HG02763 (cell line): ENCODE results near the gene DDX24.
"Not testable (repeated sequence)": the region's sequence is repeated elsewhere in the genome, so short reads cannot be mapped to it uniquely, and the experiment has no call there.

Experiments used
- ATAC-seq: cut with Tn5 transposase; IDR thresholded peaks from one replicate; pipeline ENCODE4 v1.9.1; 2021; ENCODE audit warnings: mild to moderate bottlenecking, moderate library complexity; ENCODE audit not compliant: unreplicated experiment

The DDX24 gene

DNA sequence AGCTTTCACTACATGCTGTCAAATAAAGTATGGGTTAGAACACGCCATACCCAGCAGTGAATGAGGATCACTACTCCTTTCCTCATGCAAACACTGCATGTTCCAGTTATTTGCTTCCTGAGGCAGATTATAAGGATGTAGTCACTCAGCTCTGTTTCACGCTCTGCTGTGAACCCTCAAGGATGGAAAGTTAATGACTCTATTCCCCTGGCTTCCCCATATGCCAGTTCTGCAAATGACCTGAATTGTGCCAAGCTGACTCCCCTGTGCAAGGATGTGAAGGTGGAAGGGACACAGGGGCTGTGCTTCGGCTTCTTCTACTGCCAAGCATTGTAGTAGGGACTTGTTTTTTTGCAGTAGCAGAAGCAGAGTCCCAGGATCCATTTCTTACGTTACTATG is 6.9 kb upstream of the DDX24 start:
- no peak for ATAC-seq

DNA sequence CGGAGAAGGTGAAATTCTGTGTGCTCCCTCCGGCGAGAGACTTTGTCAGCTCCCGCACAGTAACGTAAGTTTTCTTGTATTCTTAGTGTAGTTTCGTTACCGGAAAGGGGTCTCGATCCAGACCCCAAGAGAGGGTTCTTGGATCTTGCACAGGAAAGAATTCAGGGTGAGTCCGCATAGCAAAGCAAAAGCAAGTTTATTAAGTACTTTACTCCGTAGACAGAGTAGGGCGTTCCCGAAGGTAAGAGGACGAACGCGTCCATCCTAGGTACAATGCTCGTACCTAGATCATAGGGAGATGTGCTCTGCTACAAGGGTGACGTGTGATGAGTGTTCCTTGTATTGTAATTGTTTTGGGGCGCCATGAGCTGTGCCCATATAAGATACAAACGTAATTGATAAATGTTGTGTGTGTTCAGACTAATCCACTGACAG is 401 bp upstream of the DDX24 start:
- peak; percentile 6 for ATAC-seq

DNA sequence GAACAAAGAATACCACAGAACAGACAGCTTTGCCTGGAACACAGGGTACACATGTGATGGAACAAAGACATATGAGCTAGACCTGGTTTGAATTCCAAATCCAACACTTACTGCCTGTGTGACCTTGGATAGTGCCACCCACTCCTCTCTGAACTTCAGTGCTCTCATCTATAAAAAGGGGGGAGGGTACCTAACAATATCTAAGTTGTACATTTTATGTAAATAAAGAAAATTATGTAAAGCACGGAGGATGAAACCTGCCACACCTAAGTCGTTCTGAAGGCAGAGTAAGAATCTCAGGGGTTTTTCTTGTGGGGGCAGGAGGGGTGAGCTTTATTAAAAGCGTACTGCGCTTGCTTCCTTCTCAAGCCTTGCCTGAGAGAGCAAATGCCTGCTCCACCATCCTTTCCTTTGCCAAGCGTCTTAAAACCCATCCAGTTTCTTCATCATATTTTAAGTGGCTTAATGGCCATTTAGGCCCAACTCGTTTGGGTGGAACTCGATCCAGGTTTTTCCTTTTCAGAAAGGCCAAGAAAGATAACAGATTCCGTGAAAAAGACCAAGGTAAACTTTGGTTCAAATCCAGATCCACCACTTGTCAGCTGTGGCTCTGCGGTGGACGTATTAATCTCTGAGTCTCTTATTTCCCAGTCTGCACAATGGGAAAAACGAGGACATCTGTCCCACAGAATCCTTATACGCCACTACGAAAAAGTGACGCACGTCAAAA is 946 bp downstream of the DDX24 start:
- ATAC-seq, result no peak

DNA sequence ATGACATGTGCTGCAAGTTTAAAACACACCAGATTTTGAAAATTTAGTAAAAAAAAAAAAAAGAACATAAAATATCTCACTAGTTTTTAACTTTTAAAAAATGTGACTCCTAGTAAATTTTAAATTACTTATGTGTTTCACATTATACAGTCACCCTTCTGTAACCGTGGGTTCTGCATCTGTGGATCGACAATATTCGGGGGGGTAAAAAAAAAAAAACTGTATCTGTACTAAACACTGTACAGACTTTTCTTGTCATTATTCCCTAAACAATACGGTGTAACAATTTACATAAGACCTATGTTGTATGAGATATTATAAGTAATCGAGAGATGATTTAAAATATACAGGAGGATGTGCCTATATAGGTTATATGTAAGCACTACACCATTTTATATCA is 3.2 kb downstream of the DDX24 start:
- ATAC-seq, result no peak

DNA sequence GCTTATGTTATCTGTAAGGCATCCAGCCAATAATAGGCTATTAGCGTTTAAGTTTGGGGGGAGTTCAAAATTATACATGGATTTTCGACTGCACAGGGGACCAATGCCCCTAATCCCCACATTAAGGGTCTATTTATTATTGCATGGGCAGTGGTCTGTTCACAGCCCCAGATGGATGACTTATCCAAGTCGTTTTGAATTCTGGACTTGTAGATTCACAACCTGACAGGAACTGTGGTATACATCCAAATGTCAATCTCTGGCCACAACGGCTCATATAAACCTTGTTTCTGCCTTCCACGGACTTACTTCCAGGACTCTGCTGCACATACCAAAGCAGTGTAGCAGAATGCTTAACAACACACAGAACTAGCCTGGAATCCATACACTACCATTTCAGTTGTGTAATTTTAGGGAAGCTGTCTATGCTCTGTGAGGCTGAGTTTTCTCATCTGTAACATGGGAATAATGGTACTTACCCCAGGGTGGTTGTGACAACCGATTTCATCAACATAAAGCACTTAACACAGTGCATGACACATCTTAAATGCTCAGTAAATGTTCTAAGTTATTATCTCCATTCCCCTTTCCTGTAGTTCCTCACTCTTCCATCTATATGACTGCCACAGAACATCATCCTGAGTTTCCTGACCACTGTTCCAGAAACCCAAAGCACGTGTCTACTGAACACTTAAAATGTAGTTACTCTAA is 3.7 kb downstream of the DDX24 start:
- ATAC-seq, result no peak

DNA sequence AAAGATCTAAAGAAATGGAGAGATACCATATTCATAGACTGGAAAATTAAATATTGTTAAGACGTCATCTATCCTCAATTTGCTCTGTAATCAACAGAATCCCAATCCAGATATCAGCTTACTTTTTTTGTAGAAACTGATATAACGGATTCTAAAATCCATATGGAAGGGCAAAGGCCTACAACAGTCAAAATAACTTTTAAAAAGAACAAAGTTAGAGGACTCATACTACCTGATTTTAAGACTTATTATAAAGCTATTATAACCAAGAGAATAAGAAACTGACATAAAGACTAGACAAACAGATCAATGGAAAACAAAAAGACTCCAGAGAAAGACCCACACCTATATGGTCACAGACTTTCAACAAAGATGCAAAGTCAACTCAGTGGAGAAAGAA is 6.0 kb downstream of the DDX24 start:
- ATAC-seq, result no peak

DNA sequence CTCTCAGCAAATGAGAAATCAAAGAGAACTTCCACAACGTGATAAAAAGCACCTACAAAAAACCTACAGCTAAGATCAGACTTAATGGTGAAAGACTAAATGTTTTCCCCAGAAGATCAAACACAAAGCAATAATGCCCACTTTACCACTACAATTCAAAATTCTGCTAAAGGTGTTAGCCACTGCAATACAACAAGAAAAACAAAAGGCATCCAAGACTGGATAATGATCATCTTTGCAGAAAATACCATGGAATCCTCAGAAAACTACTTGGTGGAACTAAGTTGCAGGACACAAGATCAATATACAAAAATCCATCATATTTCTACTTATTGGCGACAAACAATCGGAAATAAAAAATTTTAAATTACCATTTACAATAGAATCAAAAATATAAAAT is 6.5 kb downstream of the DDX24 start:
- no peak for ATAC-seq

DNA sequence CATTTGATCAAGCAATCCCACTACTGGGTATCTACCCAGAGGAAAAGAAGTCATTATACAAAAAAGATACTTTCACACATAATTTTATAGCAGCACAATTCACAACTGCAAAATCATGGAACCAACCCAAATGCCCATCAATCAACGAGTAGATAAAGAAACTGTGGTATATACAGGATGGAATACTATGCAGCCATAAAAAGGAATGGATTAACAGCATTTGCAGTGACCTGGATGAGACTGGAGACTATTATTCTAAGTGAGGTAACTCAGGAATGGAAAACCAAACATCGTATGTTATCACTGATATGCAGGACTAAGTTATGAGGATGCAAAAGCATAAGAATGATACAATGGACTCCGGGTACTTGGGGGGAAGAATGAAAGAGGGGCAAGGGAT is 8.9 kb downstream of the DDX24 start:
- not testable (repeated sequence) for ATAC-seq

DNA sequence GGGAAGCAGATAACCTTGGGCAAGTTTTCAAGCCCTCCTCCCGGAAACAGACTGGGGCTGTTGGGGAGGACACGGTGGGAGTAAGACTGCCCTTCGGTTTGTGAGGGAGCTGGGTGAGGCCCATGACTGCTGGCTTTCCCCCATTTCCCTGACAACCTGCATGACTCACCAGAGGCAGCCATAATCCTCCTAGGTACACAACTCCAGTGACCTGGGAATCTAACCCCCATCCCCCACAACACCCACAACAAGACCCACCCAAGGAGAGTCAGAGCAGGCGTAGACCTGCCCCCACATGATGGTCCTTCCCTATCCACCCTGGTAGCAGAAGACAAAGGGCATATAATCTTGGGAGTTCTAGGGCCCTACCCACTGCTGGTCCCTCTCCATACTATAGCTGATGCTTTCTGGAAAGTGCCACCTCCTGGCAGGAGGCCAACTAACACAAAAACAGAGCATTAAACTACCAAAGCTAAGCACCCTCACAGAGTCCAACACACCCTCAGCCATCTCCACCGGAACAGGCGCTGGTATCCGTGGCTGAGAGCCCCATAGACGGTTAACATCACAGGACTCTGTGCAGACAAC is 14.8 kb downstream of the DDX24 start:
- ATAC-seq, result no peak

DNA sequence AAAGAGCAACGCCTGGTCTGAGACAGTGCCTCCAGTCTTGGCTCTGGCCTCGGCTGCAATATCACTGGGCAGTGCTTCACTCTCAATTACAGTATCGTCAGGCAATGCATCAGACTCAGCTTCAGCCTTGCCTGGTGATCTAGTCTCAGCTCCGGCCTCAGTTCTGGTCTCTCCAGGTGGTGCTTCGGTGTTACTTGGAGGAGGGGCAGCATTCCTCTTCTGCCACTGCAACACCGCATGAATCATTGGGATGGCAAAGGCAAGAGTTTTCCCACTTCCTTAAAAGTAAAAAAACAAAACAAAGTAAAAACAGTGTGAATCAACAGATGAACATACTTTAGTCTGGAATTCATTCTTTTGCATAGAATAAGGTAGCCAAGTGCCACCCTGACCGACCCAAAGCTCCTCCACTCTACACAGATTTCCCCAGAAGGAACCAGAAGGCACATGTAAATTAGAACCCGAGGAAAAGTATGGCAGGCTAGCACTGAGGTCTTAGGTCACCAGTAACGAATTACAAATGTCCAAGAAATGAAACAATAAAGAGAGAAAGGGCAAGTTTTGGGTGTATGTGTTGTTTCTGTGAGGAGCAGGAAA is 18.6 kb downstream of the DDX24 start:
- ATAC-seq, result no peak

DNA sequence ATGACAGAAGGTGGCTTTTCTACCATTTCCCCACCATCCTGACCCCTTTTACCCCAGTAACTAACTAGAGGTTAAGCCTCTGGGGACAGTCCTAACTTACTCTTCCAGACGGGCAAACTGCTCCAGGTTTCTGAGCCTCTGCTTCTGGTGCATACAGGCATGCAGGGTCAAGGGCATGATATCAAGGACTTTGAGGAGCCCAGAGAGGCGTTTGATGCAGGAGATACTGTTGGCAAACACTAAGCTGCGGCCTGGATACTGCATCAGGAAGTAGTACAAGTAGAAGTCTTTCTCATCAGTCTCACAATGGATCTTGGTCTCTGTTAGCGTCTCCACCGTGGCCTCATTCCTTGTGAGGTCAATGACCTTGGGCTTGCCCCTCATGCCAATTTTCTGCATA is 21.0 kb downstream of the DDX24 start:
- ATAC-seq, result no peak

DNA sequence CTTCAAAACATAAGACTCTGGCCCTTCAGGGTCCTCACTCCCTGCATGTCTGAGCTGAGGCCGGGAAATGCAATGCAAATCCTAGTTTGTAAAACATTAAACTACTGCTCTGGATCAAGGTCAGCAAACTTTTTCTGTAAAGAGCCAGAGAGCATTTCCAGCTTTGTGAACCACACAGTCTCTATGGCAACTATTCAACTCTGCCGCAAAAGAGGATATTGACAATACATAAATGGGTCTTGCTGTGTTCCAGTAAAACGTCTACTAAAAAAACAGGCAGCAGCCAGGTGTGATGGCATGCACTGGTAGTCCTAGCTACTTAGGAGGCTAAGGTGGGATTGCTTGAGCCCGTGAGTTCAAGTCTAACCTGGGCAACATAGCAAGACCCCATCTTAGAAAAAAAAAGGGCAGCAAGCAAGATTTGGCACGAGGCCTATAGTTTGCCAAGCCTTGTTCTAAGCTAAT is 22.3 kb downstream of the DDX24 start:
- ATAC-seq, result no peak

DNA sequence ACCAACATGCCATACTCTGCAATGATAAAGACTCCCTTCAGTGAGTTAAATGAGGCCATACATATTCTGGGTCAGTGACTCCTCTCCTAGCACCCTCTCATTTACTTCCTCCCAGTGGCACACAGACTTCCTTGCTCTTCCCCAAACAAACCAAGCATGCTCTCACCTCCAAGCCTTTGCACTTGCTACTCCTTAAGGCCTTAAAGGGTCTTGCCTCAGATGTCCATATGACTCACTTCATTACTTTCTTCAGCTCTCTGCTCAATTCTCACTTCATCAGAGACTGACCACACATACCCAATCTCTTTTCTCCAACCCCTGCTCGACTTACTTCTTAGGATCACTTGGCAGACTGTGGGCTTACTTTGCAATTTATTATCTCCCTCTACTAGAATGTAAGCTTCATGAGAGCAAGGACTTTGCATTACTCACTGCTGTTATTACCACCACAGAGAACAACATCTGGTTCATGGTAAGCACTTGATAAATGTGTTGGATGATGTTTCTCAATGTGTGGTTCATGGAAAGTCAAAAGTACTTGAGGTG is 22.8 kb downstream of the DDX24 start:
- ATAC-seq, result no peak

DNA sequence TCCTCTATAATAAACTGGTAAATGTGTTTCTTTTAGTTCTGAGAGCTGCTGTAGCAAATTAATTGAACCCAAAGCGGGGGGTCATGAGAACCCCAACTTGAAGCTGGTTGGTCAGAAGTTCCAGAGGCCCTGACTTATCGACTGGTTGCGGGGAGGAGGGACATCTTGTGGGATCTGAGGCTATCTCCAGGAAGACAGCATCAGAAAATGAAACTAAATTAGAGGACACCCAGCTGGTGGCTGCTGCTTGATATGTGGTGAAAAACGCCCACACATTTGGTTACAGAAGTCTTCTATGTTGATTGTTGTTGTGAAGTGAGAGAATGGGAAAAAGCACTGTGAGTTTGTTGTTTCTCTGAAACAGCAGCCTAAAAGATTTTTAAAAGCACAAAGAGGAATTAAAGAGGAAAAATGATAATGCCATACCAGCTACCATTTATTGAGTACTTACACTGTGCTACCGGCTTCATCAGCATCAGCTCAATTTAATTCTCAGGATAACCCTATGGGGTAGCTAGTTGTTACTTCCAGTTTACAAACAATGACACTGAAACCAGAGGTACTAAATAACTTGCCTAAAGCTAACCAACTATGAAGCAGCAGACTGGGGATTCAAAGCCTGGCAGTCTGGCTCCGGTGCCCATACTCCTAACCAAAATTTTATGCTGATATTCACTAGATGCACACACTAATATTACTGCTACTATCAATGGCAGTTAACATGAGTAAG is 24.3 kb downstream of the DDX24 start:
- ATAC-seq, result peak; percentile 82

DNA sequence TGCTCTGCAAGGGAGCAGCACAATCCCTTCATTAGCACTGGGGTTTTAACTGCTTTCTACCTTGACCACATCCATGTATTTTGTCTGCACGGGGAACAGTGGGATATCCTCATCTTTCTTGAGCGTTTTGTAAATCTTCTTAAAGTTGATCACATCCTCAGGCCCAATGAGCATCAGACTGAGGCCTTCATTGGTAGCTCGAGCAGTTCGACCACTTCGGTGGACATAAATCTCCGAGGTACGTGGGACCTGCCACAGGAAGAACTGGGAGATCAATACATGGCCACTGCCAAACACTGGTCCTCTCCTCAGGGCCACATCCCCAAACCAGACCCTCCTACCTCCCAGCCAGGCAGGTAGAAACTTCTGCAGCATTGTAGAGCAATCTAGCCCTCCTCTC is 26.1 kb downstream of the DDX24 start:
- ATAC-seq, result no peak

DNA sequence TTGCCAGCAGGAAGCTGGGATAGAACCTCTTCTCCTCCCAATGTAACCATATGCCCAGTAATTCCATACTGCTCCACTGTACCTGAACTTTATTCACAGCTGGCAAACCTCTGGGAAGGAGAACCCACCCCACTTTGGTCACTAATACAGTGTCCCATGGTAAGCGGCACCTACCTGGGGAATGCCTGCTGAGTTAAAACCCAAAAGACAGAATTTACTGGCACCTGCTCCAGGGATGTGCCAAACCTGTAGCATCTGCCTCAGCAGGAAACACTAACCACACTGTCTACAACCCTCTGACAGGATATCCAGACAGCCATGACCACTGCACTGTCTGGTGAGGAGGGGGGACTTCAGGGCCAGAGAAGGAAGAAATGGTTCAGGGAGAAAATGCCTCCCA is 26.6 kb downstream of the DDX24 start:
- ATAC-seq, result no peak

DNA sequence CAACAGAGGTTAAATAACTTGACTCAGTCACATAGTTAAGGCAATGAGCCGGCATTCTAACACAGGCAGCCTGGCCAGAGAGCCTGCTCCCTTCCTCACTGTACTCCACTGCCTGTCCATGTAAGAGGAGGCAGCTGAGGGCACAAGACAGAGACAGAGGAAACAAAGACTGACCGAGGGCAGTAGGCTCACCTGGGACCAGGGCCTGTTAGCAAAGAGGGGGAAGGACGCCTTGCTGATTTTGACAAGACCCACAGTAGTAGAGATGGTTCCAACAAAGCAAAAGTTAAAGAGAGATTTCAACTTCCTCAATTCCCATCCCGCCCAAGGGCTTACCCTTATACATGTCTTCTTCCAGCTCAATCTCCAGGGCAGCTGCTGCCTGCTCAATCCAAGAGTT is 28.3 kb downstream of the DDX24 start:
- no peak for ATAC-seq

DNA sequence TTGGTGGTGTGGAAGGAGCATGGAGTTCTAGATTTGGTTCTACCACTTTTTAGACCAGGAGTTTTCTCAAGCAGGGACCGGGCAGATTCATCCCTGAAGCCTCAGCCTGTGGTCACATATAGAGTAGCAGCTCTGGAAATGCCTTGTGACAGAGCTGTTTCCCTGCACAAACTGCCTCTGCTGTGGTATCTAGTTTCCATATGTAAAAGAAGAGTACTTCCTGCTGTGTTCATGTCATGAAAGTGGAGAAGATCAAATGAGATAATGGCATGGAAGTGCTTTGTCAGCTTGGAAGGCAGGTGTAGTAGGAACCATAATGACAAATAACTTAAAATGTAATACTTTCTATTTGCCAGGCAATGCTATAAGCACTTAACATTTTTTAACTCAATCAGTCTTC is 28.8 kb downstream of the DDX24 start:
- no peak for ATAC-seq

DNA sequence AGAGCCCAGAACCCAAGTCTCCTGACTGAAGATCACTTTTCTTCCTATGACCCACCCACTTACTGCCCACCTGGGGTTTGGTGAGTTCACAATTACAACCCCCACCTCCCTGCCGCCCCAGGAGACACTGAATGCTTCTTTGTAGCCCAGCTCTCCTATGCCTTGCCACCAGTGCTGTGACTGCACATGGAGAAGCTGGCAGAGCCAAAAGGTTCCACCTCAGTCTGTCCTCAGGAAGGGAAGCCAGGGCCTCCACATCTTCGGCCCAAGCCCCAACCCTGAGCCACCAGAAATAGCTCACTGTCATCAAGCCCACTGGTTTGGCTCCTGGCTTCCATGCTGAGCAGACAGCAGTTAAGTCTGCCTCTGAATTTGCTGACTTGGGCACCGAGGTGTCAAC is 29.2 kb downstream of the DDX24 start:
- ATAC-seq, result no peak

DNA sequence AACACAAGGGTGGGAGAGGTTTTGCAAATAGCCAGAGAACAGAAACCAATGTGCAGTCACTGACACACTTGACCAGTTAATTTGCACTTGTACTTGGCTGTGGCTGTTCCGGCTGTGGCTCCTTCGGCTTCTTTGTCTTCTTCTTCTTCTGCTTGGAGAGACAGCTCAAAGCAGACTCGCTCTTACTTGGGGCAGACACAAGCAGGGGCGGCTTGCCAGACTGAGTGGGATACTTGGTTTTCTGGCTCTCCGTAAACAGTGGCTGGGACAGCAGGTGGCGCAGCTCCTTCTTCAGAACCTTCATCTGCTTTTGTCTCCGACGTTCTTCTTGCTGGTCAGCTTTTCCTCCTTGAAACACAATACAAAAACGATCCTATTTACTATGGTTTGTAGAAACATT is 29.9 kb downstream of the DDX24 start:
- ATAC-seq, result no peak
